Caki2 (cell line): Measurements from ENCODE around the gene CTNND2. TPM values are rescaled to one million over a fixed set of nuclear protein-coding genes. Genes with fewer than 3 reads are reported as not detected.

Experiments used
- DNase-seq: peaks from one replicate; pipeline ENCODE4 v3.0.0-alpha.2; 2015; ENCODE audit warnings: low read depth
- in situ Hi-C: cut with HindIII; loops from 2 replicates; pipeline ENCODE4 v1.10.0; 2016; ENCODE audit warnings: low sequenced_read_pairs, low pct_unique_long_range_greater_than_20kb, mixed read lengths
- total RNA-seq: library from RNA; depleted of rRNA; stranded (reverse); fragments of >200 nt; shearing (Covaris generic); gene quantifications from 2 replicates; pipeline ENCODE4 v1.2.3, GENCODE V29; 2014; ENCODE audit warnings: low replicate concordance

Gene CTNND2
- total RNA-seq, 1 experiment from 2014 or later = not detected

DNA sequence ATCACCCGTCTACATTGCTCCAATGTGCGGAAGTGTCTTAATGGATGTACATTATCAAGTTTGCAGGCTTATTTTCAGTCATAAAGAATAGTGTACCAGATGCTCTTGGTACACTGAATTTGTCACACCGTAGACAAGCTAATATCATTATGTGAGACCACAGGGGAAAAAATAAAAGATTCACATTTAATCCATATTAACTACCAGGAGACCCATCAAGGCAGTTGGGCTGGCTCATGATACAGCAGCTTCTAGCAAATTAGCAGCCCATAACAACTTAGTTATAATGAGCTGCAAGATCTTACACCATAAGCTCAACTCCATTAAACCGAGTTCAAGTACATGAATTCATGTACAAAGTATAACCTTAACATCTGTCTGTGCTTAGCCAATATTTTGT is 324.9 kb downstream of the CTNND2 start:
- in situ Hi-C loops = no loop called here
- DNase-seq = no peak

DNA sequence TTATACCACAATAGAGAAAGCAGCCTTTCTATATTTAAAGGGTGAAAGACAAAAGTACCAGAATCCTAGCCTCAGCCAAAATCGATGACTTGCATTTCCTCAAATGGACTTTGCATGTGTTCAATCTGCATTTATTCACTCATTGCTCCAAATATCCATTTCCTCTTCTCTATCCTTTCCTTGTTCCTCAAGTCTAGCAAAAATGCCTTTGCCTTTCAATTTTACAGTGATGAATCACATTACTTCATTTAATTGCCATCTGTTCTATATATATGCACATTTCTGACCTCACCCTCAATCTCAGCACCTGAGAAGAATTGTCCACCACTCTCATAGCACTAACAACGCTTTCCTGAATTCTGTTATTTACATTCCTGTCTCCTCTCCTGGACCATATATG is 329.5 kb downstream of the CTNND2 start:
- in situ Hi-C loops = no loop called here
- no peak for DNase-seq

- in situ Hi-C loops = no loop called here
Observed at GRCh38 chr5:11573140-11573992, 330.9 kb downstream of the CTNND2 start.

GRCh38 chr5:11564706-11565105 is 339.5 kb downstream of the CTNND2 start:
- DNase-seq = no peak
- in situ Hi-C loops = no loop called here

More at GRCh38 chr5:11573140-11573992, 330.9 kb downstream of the CTNND2 start:
- DNase-seq = no peak

GRCh38 chr5:11563822-11564221 is 340.4 kb downstream of the CTNND2 start:
- in situ Hi-C loops = no loop called here
- DNase-seq = no peak

- in situ Hi-C loops = no loop called here
- no peak for DNase-seq
Observed at GRCh38 chr5:11560915-11561697, 343.1 kb downstream of the CTNND2 start.

DNA sequence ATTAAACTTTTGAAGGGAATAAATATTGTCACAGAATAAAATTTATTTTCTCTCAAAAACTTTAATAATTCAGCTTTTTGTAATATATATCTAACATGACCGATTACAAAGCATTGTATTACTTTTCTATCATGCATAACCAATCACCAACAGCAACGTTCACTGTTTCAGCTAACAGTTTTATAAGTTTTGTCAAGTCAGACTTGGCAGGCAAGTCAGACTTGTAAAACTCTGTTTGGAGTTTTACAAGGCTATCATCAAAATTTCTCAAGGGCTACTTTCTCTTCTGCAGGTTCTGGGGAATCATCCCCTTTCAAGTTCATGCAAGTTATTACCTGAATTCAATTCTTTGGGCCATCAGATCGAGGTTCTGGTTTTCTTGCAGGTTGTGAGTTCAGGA is 347.2 kb downstream of the CTNND2 start:
- in situ Hi-C loops = no loop called here
- no peak for DNase-seq

DNA sequence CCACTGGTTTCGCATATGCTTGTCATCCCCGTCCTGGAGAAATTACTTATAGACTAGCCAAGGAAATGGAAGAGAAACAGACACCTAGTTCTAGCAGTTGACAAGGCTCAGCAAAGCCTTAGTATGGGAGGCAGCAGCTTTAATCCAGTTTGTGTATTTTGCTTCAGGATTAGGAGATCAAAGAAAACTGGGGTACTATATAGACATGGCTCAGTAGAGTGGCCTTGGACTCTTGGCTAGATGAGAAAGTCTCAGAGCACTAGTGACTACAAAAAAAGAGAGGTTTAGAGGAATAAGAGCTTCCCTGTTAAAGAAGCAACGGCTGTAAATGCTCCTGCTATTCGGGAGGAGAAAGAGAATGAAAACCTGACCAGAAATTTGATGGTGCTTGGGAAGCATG is 349.1 kb downstream of the CTNND2 start:
- no peak for DNase-seq
- in situ Hi-C loops = no loop called here

GRCh38 chr5:11547730-11548129 is 356.5 kb downstream of the CTNND2 start:
- in situ Hi-C loops = no loop called here
- no peak for DNase-seq

DNA sequence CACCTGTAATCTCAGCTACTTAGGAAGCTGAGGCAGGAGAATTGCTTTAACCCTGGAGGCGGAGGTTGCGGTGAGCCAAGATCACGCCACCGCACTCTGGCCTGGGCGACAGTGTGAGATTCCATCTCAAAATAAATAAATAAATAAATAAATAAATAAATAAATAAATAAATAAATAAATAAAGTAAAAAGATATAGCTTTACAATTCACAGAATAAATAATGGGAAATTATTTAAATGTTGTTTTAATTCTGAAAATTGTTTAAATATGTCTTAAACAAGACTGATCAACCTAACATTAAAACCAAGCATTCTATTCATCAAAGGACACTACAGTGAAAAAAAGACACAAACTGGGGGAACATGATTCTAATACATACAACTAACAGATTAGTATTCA is 357.1 kb downstream of the CTNND2 start:
- DNase-seq = no peak
- in situ Hi-C loops = no loop called here

DNA sequence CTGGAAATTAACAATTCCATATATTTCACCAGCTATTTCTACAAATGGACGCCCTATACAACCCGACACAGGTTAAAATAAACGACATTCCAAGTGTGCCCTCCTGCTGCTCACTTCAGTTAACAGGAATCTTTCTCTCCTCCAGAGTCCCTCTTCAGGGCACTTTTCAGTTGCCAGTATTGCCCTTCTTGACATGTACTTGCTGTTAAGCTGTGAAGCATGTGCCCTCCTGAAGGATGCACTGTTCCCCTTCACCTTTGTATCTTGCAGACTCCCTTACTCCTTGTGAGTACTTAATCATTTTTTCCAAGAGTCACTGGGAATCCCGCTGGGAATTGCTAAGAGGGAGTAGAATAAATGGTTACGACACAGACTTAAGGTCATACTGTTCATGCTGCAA is 364.1 kb downstream of the CTNND2 start:
- in situ Hi-C loops = no loop called here
- DNase-seq = no peak

DNA sequence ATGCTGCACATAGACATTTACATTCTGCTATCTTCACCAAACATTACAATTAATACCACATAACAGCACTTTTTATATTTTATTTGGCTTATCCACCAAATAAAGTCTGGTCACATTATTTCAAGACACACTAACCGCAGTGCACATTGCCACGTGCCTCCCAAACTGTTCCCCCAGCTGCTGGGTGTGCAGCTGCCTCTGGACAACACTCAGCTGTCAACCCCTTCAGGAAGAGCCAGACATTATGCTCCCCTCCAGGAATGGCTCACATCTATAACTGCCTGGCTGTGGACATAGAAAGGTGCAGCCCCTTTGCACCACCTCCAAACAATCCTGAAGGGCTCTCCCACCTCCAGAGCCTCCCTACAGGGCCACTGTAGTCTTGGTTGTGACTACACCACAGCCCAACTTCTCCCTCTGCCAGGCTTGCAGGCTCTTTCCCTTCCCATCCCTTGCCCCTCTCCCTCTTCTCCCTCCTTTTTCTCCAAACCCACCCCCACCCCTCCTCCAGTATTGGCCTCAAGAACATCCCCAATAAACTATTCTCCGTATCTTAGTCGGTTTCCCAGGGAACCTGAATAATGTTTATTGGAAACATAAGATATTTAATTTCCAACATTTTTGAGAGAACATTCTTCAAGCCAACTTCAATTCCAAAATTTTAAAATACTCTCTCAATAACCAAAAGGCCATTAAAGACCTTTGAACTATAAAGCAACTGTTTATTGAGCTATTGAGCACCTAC is 372.3 kb downstream of the CTNND2 start:
- no peak for DNase-seq
- in situ Hi-C loops = no loop called here

DNA sequence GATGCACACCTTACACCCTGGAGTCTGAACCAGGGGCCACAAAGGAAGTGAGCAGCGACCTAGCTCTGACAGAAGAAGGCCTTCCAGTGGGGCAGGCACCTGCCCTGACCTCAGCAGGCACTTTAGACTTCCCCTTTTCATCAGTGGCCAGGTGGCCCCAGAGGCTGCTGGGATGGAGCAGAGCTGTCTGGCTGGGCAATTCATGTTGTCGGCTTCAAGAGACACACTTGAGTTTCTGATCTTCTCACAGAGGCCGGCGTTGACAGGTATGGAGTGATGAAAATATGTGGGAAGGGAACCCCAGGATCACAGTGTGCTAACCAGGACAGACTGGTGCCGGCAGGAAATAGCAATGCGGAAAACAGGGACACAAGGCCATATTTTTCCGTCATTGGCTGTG is 375.5 kb downstream of the CTNND2 start:
- DNase-seq = no peak
- in situ Hi-C loops = no loop called here

DNA sequence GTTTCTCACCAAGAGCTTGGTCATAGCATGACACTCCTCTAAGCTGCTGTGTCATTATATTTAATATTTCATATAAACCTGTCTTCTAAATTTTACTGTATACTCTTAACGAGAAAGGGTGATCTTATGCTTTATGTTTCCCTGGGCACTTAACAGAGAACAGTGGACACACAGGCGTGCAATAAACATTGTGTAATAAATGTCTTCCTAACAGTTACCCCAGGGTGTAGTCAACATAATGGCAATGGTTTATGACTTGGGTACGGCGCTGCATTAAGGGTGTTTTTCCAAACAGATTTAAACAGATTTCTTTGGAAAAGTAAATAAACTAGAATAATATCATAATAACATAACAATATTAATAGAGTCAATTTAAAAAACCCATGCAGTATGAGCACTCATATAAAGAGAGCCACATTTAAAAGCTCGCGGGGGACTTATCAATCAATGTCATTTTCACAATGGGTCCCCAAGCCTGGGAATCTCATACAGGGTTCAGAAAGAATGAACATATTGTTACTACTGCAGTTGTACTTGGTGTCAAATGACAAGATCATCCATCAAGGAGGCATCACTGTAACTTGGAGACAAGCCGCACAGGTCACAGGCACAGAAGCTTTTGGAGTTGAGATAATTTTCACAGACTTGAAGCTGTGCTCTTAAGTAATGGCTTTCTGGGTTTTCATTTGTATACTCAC is 376.4 kb downstream of the CTNND2 start:
- no peak for DNase-seq
- in situ Hi-C loops = no loop called here

DNA sequence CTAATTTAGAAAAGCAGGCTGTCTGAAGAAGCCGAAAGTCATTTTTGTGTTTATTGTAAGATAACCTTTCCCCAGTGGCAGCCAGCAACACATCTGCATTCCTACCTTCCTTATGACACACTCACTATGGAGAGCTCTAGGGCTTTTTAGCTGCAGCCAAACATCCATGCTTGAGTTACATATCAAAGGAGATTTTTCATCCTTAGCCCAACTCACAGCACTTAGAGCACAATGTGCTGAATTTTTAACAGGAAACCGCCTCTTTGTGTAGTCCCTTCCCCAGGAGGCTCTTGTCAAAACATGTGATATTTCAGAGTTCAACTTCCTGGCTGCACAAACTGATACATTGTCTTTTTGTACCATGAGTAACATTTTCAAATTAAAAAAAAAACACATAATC is 379.2 kb downstream of the CTNND2 start:
- in situ Hi-C loops = no loop called here
- no peak for DNase-seq

DNA sequence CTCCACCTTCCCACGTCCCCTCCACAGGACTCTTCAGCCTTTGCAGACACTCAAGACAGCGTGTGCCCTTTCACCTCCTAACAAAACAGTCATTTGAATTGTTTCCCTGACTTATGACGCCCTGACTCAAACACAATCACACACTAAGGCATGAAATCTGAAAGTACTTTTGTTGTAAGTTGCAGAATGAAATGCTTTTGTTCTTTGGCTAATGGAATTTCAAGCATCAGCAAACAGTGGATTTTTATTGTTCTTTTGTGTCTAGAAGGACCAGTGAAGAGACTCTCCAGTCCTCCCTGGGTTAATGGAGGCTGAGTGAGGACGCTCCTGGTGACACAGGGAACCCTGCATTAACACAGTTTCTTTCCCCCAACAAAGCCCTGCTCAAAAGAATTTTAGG is 380.1 kb downstream of the CTNND2 start:
- no peak for DNase-seq
- in situ Hi-C loops = no loop called here

GRCh38 chr5:11522796-11523195 is 381.4 kb downstream of the CTNND2 start:
- in situ Hi-C loops = no loop called here
- DNase-seq = no peak

GRCh38 chr5:11520241-11520930 is 383.9 kb downstream of the CTNND2 start:
- in situ Hi-C loops = no loop called here
- no peak for DNase-seq
